HepG2 (cell line): ENCODE results near the gene C11orf21. TPM values are rescaled to one million over a fixed set of nuclear protein-coding genes. Genes with fewer than 3 reads are reported as not detected.

ENCODE experiments used
- ARHGAP35 ChIP-seq: sonication (generic); formaldehyde crosslinking; IDR thresholded peaks from 2 replicates; pipeline ENCODE4 v1.9.0; 2022; ENCODE audit warnings: mild to moderate bottlenecking, inconsistent platforms, moderate library complexity, missing genetic modification reagents, borderline replicate concordance
- NFIB ChIP-seq: sonication (generic); formaldehyde crosslinking; IDR thresholded peaks from 2 replicates; pipeline ENCODE4 v1.9.0; 2021; ENCODE audit warnings: missing genetic modification reagents, mild to moderate bottlenecking, borderline replicate concordance
- POLR2A ChIP-seq, 2 experiments: IDR thresholded peaks; 2 replicates each; pipeline ENCODE4 v1.6.1; 2011; ENCODE audit warnings: low read depth in 2 of 2, low read length in 2 of 2, mild to moderate bottlenecking in 1 of 2, moderate library complexity in 1 of 2; ENCODE audit not compliant: insufficient read depth in 1 of 2
- RCOR2 ChIP-seq: IDR thresholded peaks from 2 replicates; pipeline ENCODE4 v1.6.1; 2016; ENCODE audit warnings: missing biosample characterization, missing genetic modification reagents
- SRSF9 ChIP-seq: fragments of 200-400 bp; formaldehyde crosslinking; IDR thresholded peaks from 2 replicates; pipeline ENCODE4 v1.6.1; 2018; ENCODE audit warnings: borderline replicate concordance, mild to moderate bottlenecking, low read depth, low read length; ENCODE audit not compliant: insufficient read depth, poor library complexity, severe bottlenecking
- ZBTB1 ChIP-seq: sonication (generic); formaldehyde crosslinking; IDR thresholded peaks from 2 replicates; pipeline ENCODE4 v1.4.0; 2020; ENCODE audit warnings: missing genetic modification reagents, borderline replicate concordance
- ZNF329 ChIP-seq: sonication (generic); formaldehyde crosslinking; IDR thresholded peaks from 2 replicates; pipeline ENCODE4 v1.9.0; 2021; ENCODE audit warnings: low read depth, mild to moderate bottlenecking, missing genetic modification reagents
- ZNF34 ChIP-seq: sonication (generic); formaldehyde crosslinking; IDR thresholded peaks from 2 replicates; pipeline ENCODE4 v1.4.0; 2020; ENCODE audit warnings: mild to moderate bottlenecking, missing genetic modification reagents, borderline replicate concordance
- ZNF746 ChIP-seq: sonication (generic); formaldehyde crosslinking; IDR thresholded peaks from 2 replicates; pipeline ENCODE4 v1.8.0; 2022; ENCODE audit warnings: mild to moderate bottlenecking, missing genetic modification reagents
- polyA plus RNA-seq, 8 experiments: library from polyadenylated mRNA; depleted of rRNA in 3 of 8; stranded (reverse) in 7 of 8; unstranded in 1 of 8; fragments of >200 nt; fragmentation: Illumina TruSeq in 4 of 8; extraction: Trizol in 4 of 8; gene quantifications; 2 replicates each; pipeline versions ENCODE4 v1.2.1 to v1.2.3, GENCODE V29; 2011 to 2016; ENCODE audit warnings: low read depth in 4 of 8, missing spikeins in 1 of 8, mixed read lengths in 1 of 8; ENCODE audit not compliant: insufficient read depth in 1 of 8
- total RNA-seq, 5 experiments: library from RNA; depleted of rRNA; stranded (reverse); fragments of >200 nt; fragmentation: Illumina TruSeq; extraction: Trizol; gene quantifications; 2 replicates each; pipeline ENCODE4 v1.2.3, GENCODE V29; 2016; ENCODE audit warnings: low read depth in 1 of 5
- TF ChIP-seq, protein P1 (sequence below), 2 experiments: sonication (generic) in 1 of 2; formaldehyde crosslinking in 1 of 2; IDR thresholded peaks; 2 replicates each; pipeline versions ENCODE4 v1.6.1 to v1.9.0; 2014 to 2022; ENCODE audit warnings: antibody characterized with exemption in 1 of 2, borderline replicate concordance in 1 of 2, inconsistent platforms in 1 of 2, low read depth in 1 of 2, missing genetic modification reagents in 1 of 2
- TF ChIP-seq, protein P2 (sequence below): sonication (generic); formaldehyde crosslinking; IDR thresholded peaks from 2 replicates; pipeline ENCODE4 v1.4.0; 2020; ENCODE audit warnings: mild to moderate bottlenecking, missing genetic modification reagents
- TF ChIP-seq, protein P3 (sequence below): sonication (generic); formaldehyde crosslinking; conservative IDR thresholded peaks from 2 replicates; pipeline ENCODE4 v1.4.0; 2020; ENCODE audit warnings: missing genetic modification reagents
- TF ChIP-seq, protein P4 (sequence below): IDR thresholded peaks from 2 replicates; pipeline ENCODE4 v1.4.0; 2020; ENCODE audit warnings: mild to moderate bottlenecking, missing genetic modification reagents
- TF ChIP-seq, protein P5 (sequence below): sonication (generic); formaldehyde crosslinking; IDR thresholded peaks from 2 replicates; pipeline ENCODE4 v1.8.1; 2023; ENCODE audit warnings: mild to moderate bottlenecking, moderate library complexity, missing genetic modification reagents

Gene C11orf21
- total and polyA plus RNA-seq, 2 of the 13 experiments (the other 11 are each of a cell fraction or from before 2014, with no cell fraction given): 0.08 TPM; not detected in 1

DNA sequence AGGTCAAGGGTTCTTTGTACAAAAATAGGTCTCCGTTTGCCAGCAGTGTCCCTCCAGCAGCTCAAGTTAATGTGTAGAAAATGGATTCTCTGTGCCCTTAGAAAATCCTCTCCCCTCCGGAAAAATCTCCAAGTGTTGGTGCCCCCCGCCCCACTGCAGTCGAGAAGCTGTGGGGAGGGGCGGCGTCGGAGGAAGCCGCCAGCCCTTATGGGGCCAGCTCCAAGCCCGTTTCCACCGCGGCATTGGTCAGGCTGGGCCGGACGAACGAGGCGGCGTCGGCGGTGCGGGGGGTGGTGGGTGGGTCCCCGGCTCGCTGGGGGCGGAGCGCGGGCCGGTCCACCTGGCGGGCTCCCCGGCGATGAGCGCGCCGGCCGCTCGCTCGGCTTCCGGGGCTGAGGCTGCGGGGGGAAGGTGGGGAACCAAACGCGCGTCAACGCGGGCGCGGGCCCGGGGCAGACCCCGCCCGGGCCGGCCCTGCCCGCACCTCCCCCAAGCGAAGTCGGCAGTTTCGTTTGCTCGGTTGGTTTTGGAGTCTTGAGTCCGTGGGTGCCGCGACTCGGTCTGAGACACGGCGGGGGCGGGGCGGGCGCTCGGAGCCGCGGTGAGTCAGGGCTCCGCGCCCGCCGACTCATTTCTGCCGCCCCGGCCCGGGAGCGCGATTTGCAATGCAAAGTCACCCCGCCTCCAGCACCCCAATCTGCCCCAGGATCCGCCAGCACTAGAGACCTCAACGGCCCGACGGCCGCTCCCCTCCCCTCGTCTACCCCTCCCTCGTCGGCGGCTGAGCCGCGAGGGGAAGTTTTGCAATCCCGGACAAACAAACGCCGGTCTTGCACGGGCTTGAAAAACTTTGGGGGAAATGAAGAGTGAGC is 32.8 kb downstream of the C11orf21 start (continued):
- TF ChIP-seq, protein P1, sequence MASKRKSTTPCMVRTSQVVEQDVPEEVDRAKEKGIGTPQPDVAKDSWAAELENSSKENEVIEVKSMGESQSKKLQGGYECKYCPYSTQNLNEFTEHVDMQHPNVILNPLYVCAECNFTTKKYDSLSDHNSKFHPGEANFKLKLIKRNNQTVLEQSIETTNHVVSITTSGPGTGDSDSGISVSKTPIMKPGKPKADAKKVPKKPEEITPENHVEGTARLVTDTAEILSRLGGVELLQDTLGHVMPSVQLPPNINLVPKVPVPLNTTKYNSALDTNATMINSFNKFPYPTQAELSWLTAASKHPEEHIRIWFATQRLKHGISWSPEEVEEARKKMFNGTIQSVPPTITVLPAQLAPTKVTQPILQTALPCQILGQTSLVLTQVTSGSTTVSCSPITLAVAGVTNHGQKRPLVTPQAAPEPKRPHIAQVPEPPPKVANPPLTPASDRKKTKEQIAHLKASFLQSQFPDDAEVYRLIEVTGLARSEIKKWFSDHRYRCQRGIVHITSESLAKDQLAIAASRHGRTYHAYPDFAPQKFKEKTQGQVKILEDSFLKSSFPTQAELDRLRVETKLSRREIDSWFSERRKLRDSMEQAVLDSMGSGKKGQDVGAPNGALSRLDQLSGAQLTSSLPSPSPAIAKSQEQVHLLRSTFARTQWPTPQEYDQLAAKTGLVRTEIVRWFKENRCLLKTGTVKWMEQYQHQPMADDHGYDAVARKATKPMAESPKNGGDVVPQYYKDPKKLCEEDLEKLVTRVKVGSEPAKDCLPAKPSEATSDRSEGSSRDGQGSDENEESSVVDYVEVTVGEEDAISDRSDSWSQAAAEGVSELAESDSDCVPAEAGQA (IDR thresholded peaks at IDR 0.05; ENCODE audit: low read depth): no peak
- TF ChIP-seq, protein P1 (CRISPR knock-in tag; IDR thresholded peaks at IDR 0.05; ENCODE audit: borderline replicate concordance): no peak
- TF ChIP-seq, protein P2, sequence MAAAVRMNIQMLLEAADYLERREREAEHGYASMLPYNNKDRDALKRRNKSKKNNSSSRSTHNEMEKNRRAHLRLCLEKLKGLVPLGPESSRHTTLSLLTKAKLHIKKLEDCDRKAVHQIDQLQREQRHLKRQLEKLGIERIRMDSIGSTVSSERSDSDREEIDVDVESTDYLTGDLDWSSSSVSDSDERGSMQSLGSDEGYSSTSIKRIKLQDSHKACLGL (CRISPR knock-in tag): no peak
- no peak for TF ChIP-seq ZBTB1 (CRISPR knock-in tag)
- no peak for TF ChIP-seq ZNF329 (CRISPR knock-in tag)
- no peak for TF ChIP-seq SRSF9
- TF ChIP-seq POLR2A (IDR thresholded peaks at IDR 0.05; ENCODE audit: insufficient read depth in 1 of 2, low read depth in 2 of 2, low read length in 2 of 2): no peak
- TF ChIP-seq ZNF34 (CRISPR knock-in tag): no peak
- TF ChIP-seq, protein P3, sequence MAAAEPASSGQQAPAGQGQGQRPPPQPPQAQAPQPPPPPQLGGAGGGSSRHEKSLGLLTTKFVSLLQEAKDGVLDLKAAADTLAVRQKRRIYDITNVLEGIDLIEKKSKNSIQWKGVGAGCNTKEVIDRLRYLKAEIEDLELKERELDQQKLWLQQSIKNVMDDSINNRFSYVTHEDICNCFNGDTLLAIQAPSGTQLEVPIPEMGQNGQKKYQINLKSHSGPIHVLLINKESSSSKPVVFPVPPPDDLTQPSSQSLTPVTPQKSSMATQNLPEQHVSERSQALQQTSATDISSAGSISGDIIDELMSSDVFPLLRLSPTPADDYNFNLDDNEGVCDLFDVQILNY (CRISPR knock-in tag): 0 out of 2 replicates have a peak, but pooled peaks have one; percentile 12
- TF ChIP-seq NFIB (CRISPR knock-in tag): no peak
- TF ChIP-seq ZNF746 (CRISPR knock-in tag): peak; percentile 85
- TF ChIP-seq, protein P4, sequence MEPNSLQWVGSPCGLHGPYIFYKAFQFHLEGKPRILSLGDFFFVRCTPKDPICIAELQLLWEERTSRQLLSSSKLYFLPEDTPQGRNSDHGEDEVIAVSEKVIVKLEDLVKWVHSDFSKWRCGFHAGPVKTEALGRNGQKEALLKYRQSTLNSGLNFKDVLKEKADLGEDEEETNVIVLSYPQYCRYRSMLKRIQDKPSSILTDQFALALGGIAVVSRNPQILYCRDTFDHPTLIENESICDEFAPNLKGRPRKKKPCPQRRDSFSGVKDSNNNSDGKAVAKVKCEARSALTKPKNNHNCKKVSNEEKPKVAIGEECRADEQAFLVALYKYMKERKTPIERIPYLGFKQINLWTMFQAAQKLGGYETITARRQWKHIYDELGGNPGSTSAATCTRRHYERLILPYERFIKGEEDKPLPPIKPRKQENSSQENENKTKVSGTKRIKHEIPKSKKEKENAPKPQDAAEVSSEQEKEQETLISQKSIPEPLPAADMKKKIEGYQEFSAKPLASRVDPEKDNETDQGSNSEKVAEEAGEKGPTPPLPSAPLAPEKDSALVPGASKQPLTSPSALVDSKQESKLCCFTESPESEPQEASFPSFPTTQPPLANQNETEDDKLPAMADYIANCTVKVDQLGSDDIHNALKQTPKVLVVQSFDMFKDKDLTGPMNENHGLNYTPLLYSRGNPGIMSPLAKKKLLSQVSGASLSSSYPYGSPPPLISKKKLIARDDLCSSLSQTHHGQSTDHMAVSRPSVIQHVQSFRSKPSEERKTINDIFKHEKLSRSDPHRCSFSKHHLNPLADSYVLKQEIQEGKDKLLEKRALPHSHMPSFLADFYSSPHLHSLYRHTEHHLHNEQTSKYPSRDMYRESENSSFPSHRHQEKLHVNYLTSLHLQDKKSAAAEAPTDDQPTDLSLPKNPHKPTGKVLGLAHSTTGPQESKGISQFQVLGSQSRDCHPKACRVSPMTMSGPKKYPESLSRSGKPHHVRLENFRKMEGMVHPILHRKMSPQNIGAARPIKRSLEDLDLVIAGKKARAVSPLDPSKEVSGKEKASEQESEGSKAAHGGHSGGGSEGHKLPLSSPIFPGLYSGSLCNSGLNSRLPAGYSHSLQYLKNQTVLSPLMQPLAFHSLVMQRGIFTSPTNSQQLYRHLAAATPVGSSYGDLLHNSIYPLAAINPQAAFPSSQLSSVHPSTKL (CRISPR knock-in tag): peak; percentile 69
- no peak for TF ChIP-seq RCOR2 (CRISPR knock-in tag)
- TF ChIP-seq, protein P5, sequence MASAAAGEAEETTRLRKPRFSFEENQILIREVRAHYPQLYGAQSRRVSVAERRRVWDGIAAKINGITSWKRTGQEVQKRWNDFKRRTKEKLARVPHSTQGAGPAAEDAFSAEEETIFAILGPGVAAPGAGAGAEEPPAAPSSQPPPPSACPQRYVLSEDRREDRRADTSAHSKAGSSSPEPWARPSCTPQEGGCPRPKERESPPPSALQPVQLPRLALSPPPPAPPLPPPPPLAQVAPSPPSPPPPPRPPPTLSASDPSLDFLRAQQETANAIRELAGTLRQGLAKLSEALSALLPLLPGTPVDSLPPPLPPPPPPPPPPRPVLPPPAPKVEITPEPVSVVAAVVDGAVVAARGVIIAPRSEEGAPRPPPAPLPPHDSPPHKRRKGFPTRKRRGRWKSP: 0 out of 2 replicates have a peak, but pooled peaks have one; percentile 22
- TF ChIP-seq ARHGAP35 (CRISPR knock-in tag): no peak
